22Rv1 (cell line): ENCODE data around the gene ISCU.

Experiments
- CTCF ChIP-seq: fragments of 450-650 bp; IDR thresholded peaks from 2 replicates; pipeline ENCODE4 v1.5.1; 2017; ENCODE audit warnings: mild to moderate bottlenecking
- ZFX ChIP-seq: fragments of 450-650 bp; IDR thresholded peaks from 2 replicates; pipeline ENCODE4 v1.6.1; 2017; ENCODE audit warnings: antibody characterized with exemption, borderline replicate concordance

- TF ChIP-seq CTCF (no peak), ZFX (no peak)
Observed at GRCh38 chr12:108578264-108578663, 15.9 kb downstream of the ISCU start.
